K562 (cell line): ENCODE data around the gene PFDN2. TPM values are rescaled to one million over a fixed set of nuclear protein-coding genes. Genes with fewer than 3 reads are reported as not detected.

Experiments used
- BRCA1 ChIP-seq, 2 experiments: fragments of 450-650 bp in 1 of 2; sonication (generic) in 1 of 2; formaldehyde crosslinking in 1 of 2; IDR thresholded peaks; 2 replicates each; pipeline versions ENCODE4 v1.5.0 to v1.6.1; 2017 to 2020; ENCODE audit warnings: mild to moderate bottlenecking in 1 of 2, missing genetic modification reagents in 1 of 2
- FOS ChIP-seq: IDR thresholded peaks from 3 replicates; pipeline ENCODE4 v1.6.1; 2011; ENCODE audit not compliant: insufficient read length; ENCODE audit errors: extremely low read depth
- HOXB6 ChIP-seq: fragments of 250-450 bp; sonication (Bioruptor Pico); IDR thresholded peaks from 2 replicates; pipeline ENCODE4 v1.5.1; 2022; ENCODE audit warnings: mild to moderate bottlenecking, borderline replicate concordance
- MAFF ChIP-seq: IDR thresholded peaks from 2 replicates; pipeline ENCODE4 v1.6.1; 2012; ENCODE audit warnings: low read length, improper control_type of control experiment
- NCOA2 ChIP-seq, 2 experiments: fragments of 450-650 bp; IDR thresholded peaks; 2 replicates each; pipeline ENCODE4 v1.6.1; 2018; ENCODE audit warnings: mild to moderate bottlenecking in 2 of 2, moderate library complexity in 1 of 2; ENCODE audit not compliant: partially characterized antibody in 2 of 2
- RAD21 ChIP-seq, 2 experiments: fragments of 250-450 bp in 1 of 2; fragments of 450-650 bp in 1 of 2; sonication (Bioruptor Pico) in 1 of 2; formaldehyde crosslinking in 1 of 2; IDR thresholded peaks in 1 of 2; conservative IDR thresholded peaks in 1 of 2; 2 replicates each; pipeline versions ENCODE4 v1.4.0 to v1.8.0; 2020 to 2022; ENCODE audit warnings: mild to moderate bottlenecking in 2 of 2, moderate library complexity in 1 of 2
- SMAD1 ChIP-seq: fragments of 150-350 bp; IDR thresholded peaks from 2 replicates; pipeline ENCODE4 v1.6.1; 2014; ENCODE audit warnings: low read length, low read depth; ENCODE audit not compliant: partially characterized antibody
- XRCC5 ChIP-seq: fragments of 200-400 bp; formaldehyde crosslinking; IDR thresholded peaks from 2 replicates; pipeline ENCODE4 v1.6.1; 2017; ENCODE audit warnings: low read depth, mild to moderate bottlenecking, low read length
- ZNF57 ChIP-seq: fragments of 450-650 bp; formaldehyde crosslinking; IDR thresholded peaks from 2 replicates; pipeline ENCODE4 v1.4.0; 2020; ENCODE audit warnings: mild to moderate bottlenecking, moderate library complexity
- polyA plus RNA-seq, 8 experiments: library from polyadenylated mRNA; depleted of rRNA in 4 of 8; stranded (reverse) in 5 of 8; unstranded in 3 of 8; fragments of >200 nt; fragmentation: Nextera tagmentation in 2 of 8; fragmentation: Illumina TruSeq in 1 of 8; extraction: Ambion mirVana in 2 of 8; extraction: Trizol in 1 of 8; gene quantifications; 2 replicates each; pipeline versions ENCODE4 v1.2.1 to v1.2.3, GENCODE V29; 2011 to 2014; ENCODE audit warnings: inconsistent platforms in 1 of 8, missing spikeins in 1 of 8
- total RNA-seq, 7 experiments: library from RNA; depleted of rRNA in 6 of 7; stranded (reverse); fragments of >200 nt in 6 of 7; fragmentation: Illumina TruSeq in 2 of 7; extraction: Trizol in 2 of 7; gene quantifications; 2 replicates each; pipeline versions ENCODE4 v1.2.1 to v1.2.3, GENCODE V29; 2011 to 2021; ENCODE audit warnings: low replicate concordance in 1 of 7
- TF ChIP-seq, protein P1 (sequence below): sonication (generic); formaldehyde crosslinking; IDR thresholded peaks from 2 replicates; pipeline ENCODE4 v1.8.0; 2023; ENCODE audit warnings: missing genetic modification reagents, mild to moderate bottlenecking, borderline replicate concordance
- TF ChIP-seq, protein P2 (sequence below): fragments of 450-650 bp; conservative IDR thresholded peaks from 2 replicates; pipeline ENCODE4 v1.6.1; 2016; ENCODE audit warnings: missing genetic modification characterization, low read depth, mild to moderate bottlenecking, missing compliant biosample characterization, moderate library complexity
- TF ChIP-seq, protein P3 (sequence below): IDR thresholded peaks from 2 replicates; pipeline ENCODE4 v1.6.1; 2011; ENCODE audit warnings: borderline replicate concordance, low read depth, mild to moderate bottlenecking, moderate library complexity, low read length; ENCODE audit not compliant: insufficient read depth, poor library complexity, severe bottlenecking

The PFDN2 gene
- total and polyA plus RNA-seq, 9 of the 15 experiments (the other 6 are each of a cell fraction or from before 2014, with no cell fraction given), result 50.2 to 361 (median 144) TPM

DNA sequence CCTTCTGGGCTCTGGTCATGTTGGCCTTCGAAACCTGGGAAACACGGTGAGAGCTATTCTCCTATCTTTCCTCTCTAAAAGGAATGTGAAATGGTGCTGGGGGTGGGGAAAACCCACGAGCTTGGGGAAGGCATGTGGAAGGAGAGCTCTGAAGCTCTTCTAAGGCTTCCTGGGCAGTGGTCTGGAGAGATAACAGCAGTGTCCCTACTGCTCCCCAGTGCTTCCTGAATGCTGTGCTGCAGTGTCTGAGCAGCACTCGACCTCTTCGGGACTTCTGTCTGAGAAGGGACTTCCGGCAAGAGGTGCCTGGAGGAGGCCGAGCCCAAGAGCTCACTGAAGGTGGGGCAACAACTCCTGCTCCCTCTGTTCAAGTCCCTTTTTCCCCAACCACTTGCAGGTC lies 44.2 kb upstream of the PFDN2 start (continued):
- TF ChIP-seq, protein P1, sequence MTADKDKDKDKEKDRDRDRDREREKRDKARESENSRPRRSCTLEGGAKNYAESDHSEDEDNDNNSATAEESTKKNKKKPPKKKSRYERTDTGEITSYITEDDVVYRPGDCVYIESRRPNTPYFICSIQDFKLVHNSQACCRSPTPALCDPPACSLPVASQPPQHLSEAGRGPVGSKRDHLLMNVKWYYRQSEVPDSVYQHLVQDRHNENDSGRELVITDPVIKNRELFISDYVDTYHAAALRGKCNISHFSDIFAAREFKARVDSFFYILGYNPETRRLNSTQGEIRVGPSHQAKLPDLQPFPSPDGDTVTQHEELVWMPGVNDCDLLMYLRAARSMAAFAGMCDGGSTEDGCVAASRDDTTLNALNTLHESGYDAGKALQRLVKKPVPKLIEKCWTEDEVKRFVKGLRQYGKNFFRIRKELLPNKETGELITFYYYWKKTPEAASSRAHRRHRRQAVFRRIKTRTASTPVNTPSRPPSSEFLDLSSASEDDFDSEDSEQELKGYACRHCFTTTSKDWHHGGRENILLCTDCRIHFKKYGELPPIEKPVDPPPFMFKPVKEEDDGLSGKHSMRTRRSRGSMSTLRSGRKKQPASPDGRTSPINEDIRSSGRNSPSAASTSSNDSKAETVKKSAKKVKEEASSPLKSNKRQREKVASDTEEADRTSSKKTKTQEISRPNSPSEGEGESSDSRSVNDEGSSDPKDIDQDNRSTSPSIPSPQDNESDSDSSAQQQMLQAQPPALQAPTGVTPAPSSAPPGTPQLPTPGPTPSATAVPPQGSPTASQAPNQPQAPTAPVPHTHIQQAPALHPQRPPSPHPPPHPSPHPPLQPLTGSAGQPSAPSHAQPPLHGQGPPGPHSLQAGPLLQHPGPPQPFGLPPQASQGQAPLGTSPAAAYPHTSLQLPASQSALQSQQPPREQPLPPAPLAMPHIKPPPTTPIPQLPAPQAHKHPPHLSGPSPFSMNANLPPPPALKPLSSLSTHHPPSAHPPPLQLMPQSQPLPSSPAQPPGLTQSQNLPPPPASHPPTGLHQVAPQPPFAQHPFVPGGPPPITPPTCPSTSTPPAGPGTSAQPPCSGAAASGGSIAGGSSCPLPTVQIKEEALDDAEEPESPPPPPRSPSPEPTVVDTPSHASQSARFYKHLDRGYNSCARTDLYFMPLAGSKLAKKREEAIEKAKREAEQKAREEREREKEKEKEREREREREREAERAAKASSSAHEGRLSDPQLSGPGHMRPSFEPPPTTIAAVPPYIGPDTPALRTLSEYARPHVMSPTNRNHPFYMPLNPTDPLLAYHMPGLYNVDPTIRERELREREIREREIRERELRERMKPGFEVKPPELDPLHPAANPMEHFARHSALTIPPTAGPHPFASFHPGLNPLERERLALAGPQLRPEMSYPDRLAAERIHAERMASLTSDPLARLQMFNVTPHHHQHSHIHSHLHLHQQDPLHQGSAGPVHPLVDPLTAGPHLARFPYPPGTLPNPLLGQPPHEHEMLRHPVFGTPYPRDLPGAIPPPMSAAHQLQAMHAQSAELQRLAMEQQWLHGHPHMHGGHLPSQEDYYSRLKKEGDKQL, result no peak
- TF ChIP-seq XRCC5, result no peak
- TF ChIP-seq FOS, result no peak
- TF ChIP-seq, protein P2, sequence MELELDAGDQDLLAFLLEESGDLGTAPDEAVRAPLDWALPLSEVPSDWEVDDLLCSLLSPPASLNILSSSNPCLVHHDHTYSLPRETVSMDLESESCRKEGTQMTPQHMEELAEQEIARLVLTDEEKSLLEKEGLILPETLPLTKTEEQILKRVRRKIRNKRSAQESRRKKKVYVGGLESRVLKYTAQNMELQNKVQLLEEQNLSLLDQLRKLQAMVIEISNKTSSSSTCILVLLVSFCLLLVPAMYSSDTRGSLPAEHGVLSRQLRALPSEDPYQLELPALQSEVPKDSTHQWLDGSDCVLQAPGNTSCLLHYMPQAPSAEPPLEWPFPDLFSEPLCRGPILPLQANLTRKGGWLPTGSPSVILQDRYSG (tag), result no peak
- TF ChIP-seq BRCA1 (IDR thresholded peaks at IDR 0.05), result no peak
- no peak for TF ChIP-seq BRCA1 (CRISPR knock-in tag; IDR thresholded peaks at IDR 0.05)
- no peak for TF ChIP-seq SMAD1
- TF ChIP-seq MAFF, result no peak
- TF ChIP-seq, protein P3, sequence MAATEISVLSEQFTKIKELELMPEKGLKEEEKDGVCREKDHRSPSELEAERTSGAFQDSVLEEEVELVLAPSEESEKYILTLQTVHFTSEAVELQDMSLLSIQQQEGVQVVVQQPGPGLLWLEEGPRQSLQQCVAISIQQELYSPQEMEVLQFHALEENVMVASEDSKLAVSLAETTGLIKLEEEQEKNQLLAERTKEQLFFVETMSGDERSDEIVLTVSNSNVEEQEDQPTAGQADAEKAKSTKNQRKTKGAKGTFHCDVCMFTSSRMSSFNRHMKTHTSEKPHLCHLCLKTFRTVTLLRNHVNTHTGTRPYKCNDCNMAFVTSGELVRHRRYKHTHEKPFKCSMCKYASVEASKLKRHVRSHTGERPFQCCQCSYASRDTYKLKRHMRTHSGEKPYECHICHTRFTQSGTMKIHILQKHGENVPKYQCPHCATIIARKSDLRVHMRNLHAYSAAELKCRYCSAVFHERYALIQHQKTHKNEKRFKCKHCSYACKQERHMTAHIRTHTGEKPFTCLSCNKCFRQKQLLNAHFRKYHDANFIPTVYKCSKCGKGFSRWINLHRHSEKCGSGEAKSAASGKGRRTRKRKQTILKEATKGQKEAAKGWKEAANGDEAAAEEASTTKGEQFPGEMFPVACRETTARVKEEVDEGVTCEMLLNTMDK, result no peak
- no peak for TF ChIP-seq ZNF57
- no peak for TF ChIP-seq RAD21 (CRISPR knock-in tag; conservative IDR thresholded peaks at IDR 0.05 in 1 of 2, IDR thresholded peaks at IDR 0.05 in 1 of 2)
- no peak for TF ChIP-seq HOXB6 (CRISPR knock-in tag)
- no peak for TF ChIP-seq NCOA2 (IDR thresholded peaks at IDR 0.05; ENCODE audit: partially characterized antibody in 2 of 2)
